ENCODE measurements around the gene VWA1.
A peak's percentile ranks its signal among the peaks of the same experiment; 100 is the strongest.

VWA1 gene, protein sequence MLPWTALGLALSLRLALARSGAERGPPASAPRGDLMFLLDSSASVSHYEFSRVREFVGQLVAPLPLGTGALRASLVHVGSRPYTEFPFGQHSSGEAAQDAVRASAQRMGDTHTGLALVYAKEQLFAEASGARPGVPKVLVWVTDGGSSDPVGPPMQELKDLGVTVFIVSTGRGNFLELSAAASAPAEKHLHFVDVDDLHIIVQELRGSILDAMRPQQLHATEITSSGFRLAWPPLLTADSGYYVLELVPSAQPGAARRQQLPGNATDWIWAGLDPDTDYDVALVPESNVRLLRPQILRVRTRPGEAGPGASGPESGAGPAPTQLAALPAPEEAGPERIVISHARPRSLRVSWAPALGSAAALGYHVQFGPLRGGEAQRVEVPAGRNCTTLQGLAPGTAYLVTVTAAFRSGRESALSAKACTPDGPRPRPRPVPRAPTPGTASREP

DNA sequence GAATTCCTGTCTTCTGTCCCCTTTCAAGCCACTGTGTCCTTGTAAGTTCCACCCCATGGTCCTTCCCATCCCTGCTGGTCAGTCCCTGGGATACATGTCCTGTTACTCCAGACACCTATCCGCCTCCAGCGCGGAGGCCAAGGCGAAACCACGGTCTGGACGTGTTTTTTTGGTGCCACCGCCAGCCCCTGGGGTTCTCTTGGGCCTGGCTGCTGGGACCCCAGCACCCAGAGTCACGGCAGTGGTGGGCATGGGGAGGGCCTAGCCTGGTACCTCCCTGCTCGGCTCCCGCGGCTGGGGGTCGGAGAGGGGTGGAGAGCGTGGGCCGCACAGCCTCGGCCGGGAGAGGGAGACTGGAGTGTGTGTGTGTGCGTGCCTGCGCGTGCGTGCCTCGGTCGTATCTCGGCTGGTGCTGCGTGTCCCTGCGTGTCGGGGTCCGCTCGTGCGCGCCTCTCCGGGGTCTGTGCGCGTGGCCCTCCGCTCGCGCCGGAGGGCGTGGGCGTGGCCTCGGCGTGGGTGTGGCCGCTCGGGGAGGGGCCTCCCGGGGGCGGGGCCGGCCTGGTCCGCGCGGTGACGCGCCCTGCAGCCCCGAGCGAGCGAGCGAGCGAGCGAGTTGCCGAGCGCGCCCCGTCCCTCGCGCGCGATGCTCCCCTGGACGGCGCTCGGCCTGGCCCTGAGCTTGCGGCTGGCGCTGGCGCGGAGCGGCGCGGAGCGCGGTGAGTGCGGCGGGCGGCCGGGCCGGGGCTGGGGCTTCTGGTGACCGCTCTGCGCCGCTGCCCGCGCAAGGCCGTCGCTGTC, at the start of gene VWA1:
VWA1 (plus strand) TSS at position 585 of the 798 bp plus-strand sequence; CDS start at position 644, 59 bp downstream.
- Histone ChIP-seq H3K27me3 (peaks cover 91% of the 10 kb centered on the region), H3K36me3 (no peaks in the 10 kb centered on the region), H3K27ac (no peak within 1 kb of the TSS), H3K4me1 (ENCODE audit: control insufficient read depth in 1 of 2, insufficient read depth in 1 of 2, low read depth in 1 of 2, low read length in 1 of 2) (peaks cover 6 to 11% of the 10 kb centered on the region in 2 experiments), H3K9me3 (no peaks in the 10 kb centered on the region), H3K4me3 (ENCODE audit: low read depth in 1 of 2, low read length in 1 of 2) (peak within 1 kb of the TSS in 1 of 2 experiments; percentile 7)
- TF ChIP-seq, protein P1, sequence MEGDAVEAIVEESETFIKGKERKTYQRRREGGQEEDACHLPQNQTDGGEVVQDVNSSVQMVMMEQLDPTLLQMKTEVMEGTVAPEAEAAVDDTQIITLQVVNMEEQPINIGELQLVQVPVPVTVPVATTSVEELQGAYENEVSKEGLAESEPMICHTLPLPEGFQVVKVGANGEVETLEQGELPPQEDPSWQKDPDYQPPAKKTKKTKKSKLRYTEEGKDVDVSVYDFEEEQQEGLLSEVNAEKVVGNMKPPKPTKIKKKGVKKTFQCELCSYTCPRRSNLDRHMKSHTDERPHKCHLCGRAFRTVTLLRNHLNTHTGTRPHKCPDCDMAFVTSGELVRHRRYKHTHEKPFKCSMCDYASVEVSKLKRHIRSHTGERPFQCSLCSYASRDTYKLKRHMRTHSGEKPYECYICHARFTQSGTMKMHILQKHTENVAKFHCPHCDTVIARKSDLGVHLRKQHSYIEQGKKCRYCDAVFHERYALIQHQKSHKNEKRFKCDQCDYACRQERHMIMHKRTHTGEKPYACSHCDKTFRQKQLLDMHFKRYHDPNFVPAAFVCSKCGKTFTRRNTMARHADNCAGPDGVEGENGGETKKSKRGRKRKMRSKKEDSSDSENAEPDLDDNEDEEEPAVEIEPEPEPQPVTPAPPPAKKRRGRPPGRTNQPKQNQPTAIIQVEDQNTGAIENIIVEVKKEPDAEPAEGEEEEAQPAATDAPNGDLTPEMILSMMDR (IDR thresholded peaks at IDR 0.05): no peak

DNA sequence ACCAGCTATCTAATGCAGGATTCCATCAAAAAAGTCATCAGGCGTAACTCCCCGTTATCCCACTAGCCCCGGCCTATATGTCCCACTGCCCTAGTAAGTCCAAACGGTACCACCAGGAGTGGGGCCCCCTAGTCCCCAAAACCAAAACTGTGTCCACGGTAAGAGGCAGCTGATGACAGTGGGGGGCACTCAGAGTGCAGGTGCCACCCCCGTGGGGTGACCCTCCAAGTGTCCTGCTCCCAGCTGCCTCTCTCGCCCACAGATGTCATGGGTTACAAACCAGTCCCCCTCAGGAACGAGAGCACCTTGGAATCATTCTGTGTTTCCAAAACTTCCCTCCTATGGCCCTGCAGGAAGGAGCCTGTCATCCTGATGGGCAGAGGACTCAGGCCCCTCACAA, 49.6 kb upstream of the VWA1 start:
- Histone ChIP-seq H3K27me3 (no peaks in the 10 kb centered on the region), H3K9me3 (no peaks in the 10 kb centered on the region), H3K4me1 (ENCODE audit: control insufficient read depth in 1 of 2, insufficient read depth in 1 of 2, low read depth in 1 of 2, low read length in 1 of 2) (no peaks in the 10 kb centered on the region), H3K36me3 (peaks cover 66% of the 10 kb centered on the region), H3K27ac (no peak overlapping the region), H3K4me3 (ENCODE audit: low read depth in 1 of 2, low read length in 1 of 2) (no peak overlapping the region)
- TF ChIP-seq, protein P1 (IDR thresholded peaks at IDR 0.05): no peak

DNA sequence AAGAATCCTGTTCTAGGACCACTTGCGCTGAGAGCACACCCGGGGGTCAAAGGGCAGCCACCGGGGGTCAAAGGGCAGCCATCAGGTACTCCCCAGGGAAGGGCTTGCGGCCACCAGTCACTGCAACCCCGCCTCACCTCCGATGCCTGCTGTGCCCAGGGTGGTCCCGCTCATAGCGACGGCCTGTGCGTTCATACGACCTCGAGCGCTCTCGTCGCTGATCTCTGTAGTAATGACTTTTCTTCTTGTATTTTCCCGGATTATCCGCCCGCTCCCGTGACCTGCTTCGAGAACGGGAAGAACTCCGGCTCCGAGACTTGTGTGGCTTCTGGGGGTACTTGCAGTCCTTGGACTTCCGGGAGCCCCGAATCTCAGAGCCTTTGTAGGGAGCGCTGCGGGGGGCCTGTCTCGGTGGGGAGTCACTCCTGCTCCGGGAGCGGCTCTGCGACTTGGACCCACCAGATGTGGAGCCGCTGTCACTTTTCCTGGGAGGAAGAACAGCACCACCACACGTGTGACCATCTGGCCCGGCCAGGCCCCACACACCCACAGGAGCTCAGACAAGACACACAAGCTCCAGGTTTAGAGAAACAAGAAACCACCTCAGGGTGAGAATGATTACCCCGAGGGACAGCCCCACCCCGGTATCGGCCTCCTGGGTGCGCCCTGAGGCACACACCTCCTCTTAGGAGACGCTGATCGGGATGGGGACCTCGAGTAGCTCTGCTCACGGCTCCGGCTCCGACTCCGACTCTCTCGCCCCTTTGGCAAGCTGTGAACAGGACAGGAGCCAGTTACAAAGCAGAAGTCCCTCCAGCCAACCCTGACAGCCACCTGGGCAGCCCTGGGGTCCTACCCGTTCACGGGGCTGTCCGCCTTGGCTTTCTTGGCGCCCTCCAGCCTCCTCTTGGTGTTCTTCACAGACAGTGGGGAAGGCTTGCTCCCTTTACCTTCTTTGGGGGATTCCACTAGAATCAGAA, 48.1 kb upstream of the VWA1 start:
- no peaks in the 10 kb centered on the region for H3K9me3 ChIP-seq
- H3K36me3 ChIP-seq: peaks cover 74% of the 10 kb centered on the region
- H3K4me3 ChIP-seq (ENCODE audit: low read depth in 1 of 2, low read length in 1 of 2): no peak overlapping the region
- no peaks in the 10 kb centered on the region for H3K4me1 ChIP-seq (ENCODE audit: control insufficient read depth in 1 of 2, insufficient read depth in 1 of 2, low read depth in 1 of 2, low read length in 1 of 2)
- no peaks in the 10 kb centered on the region for H3K27me3 ChIP-seq
- TF ChIP-seq, protein P1 (IDR thresholded peaks at IDR 0.05): no peak
- no peak overlapping the region for H3K27ac ChIP-seq

DNA sequence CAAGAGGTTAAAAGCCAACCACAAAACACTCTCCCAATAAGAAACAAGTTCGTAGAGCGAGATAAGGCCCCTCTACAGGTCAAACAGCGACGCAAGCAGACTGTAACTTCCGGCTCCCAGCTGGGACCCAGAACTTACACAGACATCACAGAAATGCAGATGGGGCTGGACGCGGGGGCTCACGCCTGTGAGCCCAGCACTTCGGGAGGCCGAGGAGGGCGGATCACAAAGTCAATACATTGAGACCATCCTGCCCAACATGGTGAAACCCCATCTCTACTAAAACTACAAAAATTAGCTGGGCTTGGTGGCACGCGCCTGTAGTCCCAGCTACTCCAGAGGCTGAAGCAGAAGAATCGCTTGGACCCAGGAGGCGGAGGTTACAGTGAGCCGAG, 47.4 kb upstream of the VWA1 start:
- no peak overlapping the region for H3K4me3 ChIP-seq (ENCODE audit: low read depth in 1 of 2, low read length in 1 of 2)
- H3K27me3 ChIP-seq: no peaks in the 10 kb centered on the region
- no peaks in the 10 kb centered on the region for H3K9me3 ChIP-seq
- no peaks in the 10 kb centered on the region for H3K4me1 ChIP-seq (ENCODE audit: control insufficient read depth in 1 of 2, insufficient read depth in 1 of 2, low read depth in 1 of 2, low read length in 1 of 2)
- peaks cover 81% of the 10 kb centered on the region for H3K36me3 ChIP-seq
- TF ChIP-seq, protein P1 (IDR thresholded peaks at IDR 0.05): no peak
- no peak overlapping the region for H3K27ac ChIP-seq

DNA sequence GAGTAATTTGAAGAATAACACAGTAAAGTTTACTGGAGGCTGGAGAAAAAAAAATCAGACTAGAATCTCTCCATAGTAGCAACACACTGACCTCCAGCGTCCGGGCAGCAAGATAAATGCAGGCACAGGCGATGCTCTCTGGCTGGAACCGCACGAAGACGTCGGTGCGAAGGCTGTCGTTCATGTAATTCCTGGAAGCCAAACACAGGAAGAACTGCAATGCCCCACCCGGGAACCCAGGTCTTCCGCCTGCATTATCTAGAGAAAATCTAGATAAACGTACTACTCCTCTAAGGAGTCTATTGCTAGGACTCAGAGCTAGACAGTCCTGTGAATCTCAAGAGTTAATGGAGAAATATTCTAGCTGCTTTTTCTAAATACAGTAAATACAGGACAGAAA, 44.8 kb upstream of the VWA1 start:
- TF ChIP-seq, protein P1 (IDR thresholded peaks at IDR 0.05): no peak
- Histone ChIP-seq H3K36me3 (peaks cover 100% of the 10 kb centered on the region), H3K9me3 (no peaks in the 10 kb centered on the region), H3K27ac (no peak overlapping the region), H3K27me3 (no peaks in the 10 kb centered on the region), H3K4me1 (ENCODE audit: control insufficient read depth in 1 of 2, insufficient read depth in 1 of 2, low read depth in 1 of 2, low read length in 1 of 2) (no peaks in the 10 kb centered on the region), H3K4me3 (ENCODE audit: low read depth in 1 of 2, low read length in 1 of 2) (no peak overlapping the region)
